Gastrocnemius medialis (tissue), 4 donors: Measurements from ENCODE around the gene CAMK2D.

Source experiments
- POLR2A ChIP-seq, 2 donors: fragments of 450-650 bp; IDR thresholded peaks; one replicate each; pipeline ENCODE4 v1.6.1; 2017; ENCODE audit warnings: antibody characterized with exemption in 2 of 2, mild to moderate bottlenecking in 2 of 2, moderate library complexity in 2 of 2
- TF ChIP-seq, protein P1 (sequence below), 5 experiments: fragments of 450-650 bp in 3 of 5; fragments of 200-600 bp in 2 of 5; sonication (generic) in 2 of 5; IDR thresholded peaks in 4 of 5; conservative IDR thresholded peaks in 1 of 5; 1 replicate in 4 of 5; 2 replicates in 1 of 5; pipeline ENCODE4 v1.5.1; 2016 to 2019; ENCODE audit warnings: antibody characterized with exemption in 5 of 5, mild to moderate bottlenecking in 3 of 5, moderate library complexity in 3 of 5

DNA sequence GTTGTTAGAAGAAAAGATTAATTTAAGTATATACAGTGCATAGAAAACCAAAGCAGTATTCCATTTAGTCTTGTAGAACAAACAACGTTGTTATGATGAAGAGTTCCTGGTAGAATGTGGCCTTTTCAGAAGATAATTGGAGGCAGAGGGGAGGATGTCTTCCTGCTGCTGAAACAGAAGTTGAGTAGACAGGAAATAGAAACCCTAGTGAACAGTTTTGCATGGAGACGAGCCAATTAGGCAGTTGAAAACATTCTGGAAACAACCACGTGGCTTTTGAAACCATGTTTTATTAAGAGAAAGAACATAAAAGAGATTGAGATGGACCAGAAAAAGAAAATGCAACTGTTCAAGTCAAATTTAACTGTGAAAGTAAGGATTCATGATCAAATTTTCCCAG is 325.2 kb downstream of the CAMK2D start:
- TF ChIP-seq, protein P1, sequence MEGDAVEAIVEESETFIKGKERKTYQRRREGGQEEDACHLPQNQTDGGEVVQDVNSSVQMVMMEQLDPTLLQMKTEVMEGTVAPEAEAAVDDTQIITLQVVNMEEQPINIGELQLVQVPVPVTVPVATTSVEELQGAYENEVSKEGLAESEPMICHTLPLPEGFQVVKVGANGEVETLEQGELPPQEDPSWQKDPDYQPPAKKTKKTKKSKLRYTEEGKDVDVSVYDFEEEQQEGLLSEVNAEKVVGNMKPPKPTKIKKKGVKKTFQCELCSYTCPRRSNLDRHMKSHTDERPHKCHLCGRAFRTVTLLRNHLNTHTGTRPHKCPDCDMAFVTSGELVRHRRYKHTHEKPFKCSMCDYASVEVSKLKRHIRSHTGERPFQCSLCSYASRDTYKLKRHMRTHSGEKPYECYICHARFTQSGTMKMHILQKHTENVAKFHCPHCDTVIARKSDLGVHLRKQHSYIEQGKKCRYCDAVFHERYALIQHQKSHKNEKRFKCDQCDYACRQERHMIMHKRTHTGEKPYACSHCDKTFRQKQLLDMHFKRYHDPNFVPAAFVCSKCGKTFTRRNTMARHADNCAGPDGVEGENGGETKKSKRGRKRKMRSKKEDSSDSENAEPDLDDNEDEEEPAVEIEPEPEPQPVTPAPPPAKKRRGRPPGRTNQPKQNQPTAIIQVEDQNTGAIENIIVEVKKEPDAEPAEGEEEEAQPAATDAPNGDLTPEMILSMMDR (IDR thresholded peaks at IDR 0.05 in 4 of 5, conservative IDR thresholded peaks at IDR 0.05 in 1 of 5) = no peak
- TF ChIP-seq POLR2A (IDR thresholded peaks at IDR 0.05) = no peak
